ENCODE results near the gene HAGHL.
A peak's percentile ranks its signal among the peaks of the same experiment; 100 is the strongest.
"Not testable (repeated sequence)": the region's sequence is repeated elsewhere in the genome, so short reads cannot be mapped to it uniquely, and the experiment has no call there.

HAGHL gene

DNA sequence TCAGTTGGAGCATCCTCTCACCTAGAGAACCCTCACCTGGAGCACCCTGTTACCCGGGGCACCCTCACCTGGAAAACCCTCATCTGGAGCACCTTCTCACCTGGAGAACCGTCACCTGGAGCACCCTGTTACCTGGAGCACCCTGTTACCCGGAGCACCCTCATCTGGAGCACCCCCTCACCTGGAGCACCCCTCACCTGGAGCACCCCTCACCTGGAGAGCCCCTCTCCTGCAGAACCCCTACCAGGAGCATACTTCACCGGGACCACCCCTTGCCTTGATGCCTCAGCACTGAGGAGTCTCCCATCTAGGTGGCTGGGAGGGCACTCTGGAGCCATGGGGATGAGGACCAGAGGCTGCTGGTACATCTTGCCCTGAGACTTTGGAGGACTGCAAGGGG is 17.9 kb upstream of the HAGHL start:
- DNase-seq (ENCODE audit: low read depth), result no peak

DNA sequence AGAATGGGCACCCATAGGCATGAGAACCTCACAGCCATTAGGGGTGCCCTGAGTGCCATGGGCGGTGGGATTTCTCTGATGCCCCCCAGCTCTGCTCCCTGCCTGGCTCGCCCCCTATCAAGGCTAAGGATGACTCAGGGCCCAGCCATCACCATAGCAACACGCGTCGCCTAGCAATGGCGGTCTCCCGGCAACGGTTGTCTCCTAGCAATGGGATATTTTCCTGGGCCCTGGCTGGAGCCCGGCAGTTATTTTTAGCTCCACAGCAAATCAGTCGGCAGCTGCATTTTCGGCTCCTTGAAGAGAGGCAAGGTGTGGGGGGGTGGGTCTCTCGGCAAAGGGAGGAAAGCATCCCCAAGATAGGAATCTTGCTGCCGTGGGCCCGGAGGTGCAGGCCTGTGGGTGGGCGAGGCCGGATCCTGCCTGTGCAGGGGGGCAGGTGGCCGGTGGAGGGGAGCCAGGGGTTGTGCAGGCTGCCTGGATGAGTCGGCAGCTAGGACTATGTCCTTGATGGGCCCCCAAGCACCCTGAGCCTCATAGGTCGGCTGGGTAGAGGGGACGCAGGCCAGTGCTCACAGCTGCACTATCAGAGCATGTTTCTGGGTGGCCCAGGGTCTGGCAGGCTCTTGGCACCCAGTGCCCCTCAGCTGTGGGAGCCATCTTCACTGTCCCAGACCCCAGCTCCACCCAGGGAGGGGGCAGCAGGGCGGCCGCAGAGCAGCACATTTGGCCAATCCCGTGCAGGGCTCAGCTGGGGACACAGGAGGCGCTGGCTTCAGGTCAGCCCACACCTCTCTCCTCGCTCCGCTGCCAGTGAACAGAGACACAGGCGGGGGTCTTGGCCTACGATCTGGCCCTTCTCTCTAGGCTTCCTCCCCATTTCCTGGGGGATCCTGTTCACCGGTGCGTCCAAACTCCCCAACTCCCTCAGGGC is 17.1 kb upstream of the HAGHL start:
- DNase-seq (ENCODE audit: low read depth), result no peak

- no peak for DNase-seq (ENCODE audit: low read depth)
Observed at GRCh38 chr16:710500-711075, 16.3 kb upstream of the HAGHL start.

DNA sequence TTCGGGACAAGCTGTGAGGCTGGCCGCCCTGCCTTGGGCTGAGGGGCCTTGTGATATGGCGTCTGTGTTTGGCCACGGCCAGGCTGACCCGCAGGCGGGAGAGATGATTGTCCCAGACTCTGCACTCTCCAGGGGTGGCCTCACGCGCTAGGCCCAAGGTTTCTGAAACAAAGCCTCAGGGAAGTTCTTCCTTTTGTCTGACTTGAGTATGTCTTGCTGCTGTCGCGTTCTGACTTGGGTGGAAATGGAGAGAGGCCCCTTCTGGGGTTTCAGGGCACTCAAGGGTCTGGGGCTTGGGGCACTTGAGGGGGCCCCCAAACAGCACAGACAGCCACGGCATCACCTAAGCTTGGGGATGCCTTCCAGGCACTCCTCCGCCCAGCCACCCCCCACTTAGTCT is 15.8 kb upstream of the HAGHL start:
- DNase-seq (ENCODE audit: low read depth), result no peak

DNA sequence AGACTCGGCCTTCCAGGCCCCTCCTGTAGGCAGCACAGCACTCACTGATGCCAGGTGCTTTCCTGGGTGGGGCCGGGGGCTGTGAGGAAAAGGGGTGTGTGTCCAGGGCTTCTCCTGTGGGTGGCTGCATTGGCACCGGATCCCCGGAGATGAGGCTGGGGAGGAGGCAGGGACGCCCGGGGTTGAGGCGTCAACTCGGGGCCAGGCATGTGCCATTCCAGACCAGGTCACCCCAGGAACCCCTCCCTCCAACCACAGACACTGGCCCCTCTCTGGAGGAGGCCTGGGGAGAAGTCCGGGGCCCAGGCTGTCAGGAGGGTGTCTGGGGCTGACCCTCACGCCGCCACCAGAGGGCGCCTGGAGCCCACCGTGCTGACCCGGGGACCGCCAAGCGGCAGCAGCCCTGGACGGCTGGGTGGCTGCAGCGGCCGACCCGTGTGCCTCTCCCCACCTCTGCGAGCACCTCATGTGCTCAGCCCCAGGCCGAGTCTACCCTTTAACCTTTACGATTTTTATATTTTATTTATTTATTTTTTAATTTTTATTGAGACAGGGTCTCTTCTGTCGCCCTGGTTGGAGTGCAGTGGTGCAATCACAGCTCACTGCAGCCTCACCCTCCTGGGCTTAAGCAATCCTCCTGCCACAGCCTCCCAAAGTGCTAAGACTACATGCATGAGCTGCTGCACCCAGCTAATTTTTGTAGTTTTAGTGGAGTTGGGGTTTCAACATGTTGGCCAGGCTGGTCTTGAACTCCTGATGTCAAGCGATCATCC is 15.2 kb upstream of the HAGHL start:
- no peak for DNase-seq (ENCODE audit: low read depth)

GRCh38 chr16:712740-713250 is 14.1 kb upstream of the HAGHL start:
- not testable (repeated sequence) for DNase-seq (ENCODE audit: low read depth)

- no peak for DNase-seq (ENCODE audit: low read depth)
Observed at GRCh38 chr16:714079-714478, 12.8 kb upstream of the HAGHL start.

GRCh38 chr16:714558-715476 is 12.1 kb upstream of the HAGHL start, which contains the start of gene METRN:
Gene METRN (plus strand): TSS chr16:715118. CDS start chr16:715290, 172 bp downstream.
- no peak for DNase-seq (ENCODE audit: low read depth)

DNA sequence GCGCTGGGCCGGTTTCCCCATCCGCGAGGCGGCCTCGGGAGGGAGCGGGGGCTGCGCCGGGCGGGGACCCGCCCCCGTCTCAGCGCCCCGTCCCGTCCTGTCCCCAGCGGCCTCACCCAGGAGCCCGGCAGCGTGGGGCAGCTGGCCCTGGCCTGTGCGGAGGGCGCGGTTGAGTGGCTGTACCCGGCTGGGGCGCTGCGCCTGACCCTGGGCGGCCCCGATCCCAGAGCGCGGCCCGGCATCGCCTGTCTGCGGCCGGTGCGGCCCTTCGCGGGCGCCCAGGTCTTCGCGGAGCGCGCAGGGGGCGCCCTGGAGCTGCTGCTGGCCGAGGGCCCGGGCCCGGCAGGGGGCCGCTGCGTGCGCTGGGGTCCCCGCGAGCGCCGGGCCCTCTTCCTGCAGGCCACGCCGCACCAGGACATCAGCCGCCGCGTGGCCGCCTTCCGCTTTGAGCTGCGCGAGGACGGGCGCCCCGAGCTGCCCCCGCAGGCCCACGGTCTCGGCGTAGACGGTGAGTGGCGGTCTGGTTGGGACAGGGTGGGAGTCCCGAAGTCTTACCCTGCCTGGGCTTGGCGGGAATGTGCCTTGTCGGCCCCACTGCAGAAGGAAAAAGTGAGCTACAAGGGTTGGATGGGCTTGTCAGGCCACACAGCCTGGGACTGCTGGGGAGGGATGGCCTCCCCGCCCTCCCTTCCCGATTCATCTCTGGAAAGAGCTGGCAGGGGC is 11.3 kb upstream of the HAGHL start:
- no peak for DNase-seq (ENCODE audit: low read depth)

- no peak for DNase-seq (ENCODE audit: low read depth)
Observed at GRCh38 chr16:716200-716568, 10.7 kb upstream of the HAGHL start.

GRCh38 chr16:716768-717325 is 10.1 kb upstream of the HAGHL start:
- no peak for DNase-seq (ENCODE audit: low read depth)

GRCh38 chr16:717450-718245 is 9.3 kb upstream of the HAGHL start:
- DNase-seq (ENCODE audit: low read depth), result no peak

DNA sequence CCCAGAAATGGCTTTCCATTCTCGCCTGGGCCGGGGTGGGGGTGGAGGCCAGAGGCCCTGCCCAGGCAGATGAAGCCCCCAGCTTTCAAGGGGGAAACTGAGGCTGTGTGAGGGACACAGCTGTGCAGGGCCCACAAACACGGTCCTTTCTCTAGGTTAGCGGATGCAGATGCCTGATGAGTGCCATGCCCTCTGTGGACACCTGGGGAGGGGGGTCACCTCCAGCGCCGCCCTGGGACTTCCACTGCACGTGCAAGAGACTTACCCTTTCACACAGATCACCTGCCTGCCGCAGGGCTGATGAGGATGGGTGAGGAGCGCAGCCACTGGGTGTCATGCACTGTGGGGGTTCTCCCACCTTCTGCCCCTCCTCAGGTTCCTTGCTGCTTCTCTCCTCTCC is 8.5 kb upstream of the HAGHL start:
- DNase-seq (ENCODE audit: low read depth), result no peak

DNA sequence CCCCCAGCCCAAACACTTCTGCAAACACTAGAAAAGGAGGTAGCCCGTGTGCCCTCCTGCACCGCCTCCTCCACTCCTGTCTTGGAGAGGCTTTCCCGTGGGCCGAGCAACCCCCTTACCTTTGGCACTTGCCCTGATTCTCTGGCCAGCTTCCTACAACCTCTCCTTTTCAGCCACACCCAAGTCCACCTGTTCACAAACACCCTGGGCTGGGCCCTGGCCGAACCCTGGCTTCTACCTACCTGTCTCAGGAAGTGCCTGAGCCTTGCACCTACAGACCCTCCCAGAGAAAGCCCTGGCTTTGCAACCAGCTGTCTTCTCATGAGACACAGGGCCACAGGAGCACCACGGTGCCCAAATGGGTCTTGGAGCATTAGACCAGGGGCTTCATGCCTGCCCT is 8.0 kb upstream of the HAGHL start:
- no peak for DNase-seq (ENCODE audit: low read depth)

GRCh38 chr16:719815-720446 is 7.0 kb upstream of the HAGHL start:
- no peak for DNase-seq (ENCODE audit: low read depth)

- DNase-seq (ENCODE audit: low read depth), result peak; percentile 58
Observed at GRCh38 chr16:720447-720989, 6.4 kb upstream of the HAGHL start.

- DNase-seq (ENCODE audit: low read depth), result peak; percentile 72
Observed at GRCh38 chr16:720990-721764, 5.7 kb upstream of the HAGHL start, which contains the start of gene ANTKMT. Gene ANTKMT (plus strand): TSS chr16:721146. CDS start chr16:721275, 129 bp downstream.
